ENCODE measurements around the gene CNTFR.

GRCh38 chr9:34519321-34520020, 70.1 kb downstream of the CNTFR start:
- TF ChIP-seq EZH2 (IDR thresholded peaks at IDR 0.05; ENCODE audit: low read depth, unreplicated experiment) (no peak), CTCF (conservative IDR thresholded peaks at IDR 0.05; ENCODE audit: low read depth in 2 of 2) (peak; percentile 32 to 54), REST (IDR thresholded peaks at IDR 0.05; ENCODE audit: unreplicated experiment) (no peak), NANOG (IDR thresholded peaks at IDR 0.05; ENCODE audit: borderline replicate concordance) (no peak), POLR2AphosphoS5 (IDR thresholded peaks at IDR 0.05; ENCODE audit: low read depth) (no peak), EZH2phosphoT487 (IDR thresholded peaks at IDR 0.05; ENCODE audit: unreplicated experiment) (no peak), JUNB (IDR thresholded peaks at IDR 0.05; ENCODE audit: unreplicated experiment) (no peak), ETS1 (IDR thresholded peaks at IDR 0.05) (no peak), STAT1 (IDR thresholded peaks at IDR 0.05; ENCODE audit: unreplicated experiment) (no peak), ZNF114 (CRISPR knock-in tag; IDR thresholded peaks at IDR 0.05) (no peak), ZNF462 (CRISPR knock-in tag; IDR thresholded peaks at IDR 0.05) (no peak), CREB1 (CRISPR knock-in tag; IDR thresholded peaks at IDR 0.05; ENCODE audit: low read depth) (no peak), ZNF331 (CRISPR knock-in tag; IDR thresholded peaks at IDR 0.05; ENCODE audit: low read depth) (no peak)

Data from GM23338 (cell line).